ENCODE measurements around the gene PDZD2.

DNA sequence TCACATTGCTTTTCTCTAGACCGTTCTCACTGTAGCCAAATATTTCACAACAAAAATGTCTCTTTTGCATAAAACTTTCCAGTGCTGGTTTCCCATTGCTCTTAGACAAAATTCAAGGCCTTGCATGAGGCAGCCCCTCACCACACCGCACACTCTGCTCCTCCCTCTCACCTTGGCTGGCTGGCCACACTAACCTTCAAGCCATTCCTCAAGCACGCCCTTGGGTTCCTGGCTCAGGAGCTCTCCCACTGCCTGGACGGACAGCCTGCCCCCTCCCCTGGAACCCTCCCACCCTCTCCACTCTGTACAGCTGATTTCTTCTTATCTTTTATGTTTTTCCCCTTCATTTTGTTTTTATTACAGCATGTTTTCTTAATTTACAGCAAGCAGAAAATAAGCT is 83.2 kb downstream of the PDZD2 start:
- TF ChIP-seq, protein P1, sequence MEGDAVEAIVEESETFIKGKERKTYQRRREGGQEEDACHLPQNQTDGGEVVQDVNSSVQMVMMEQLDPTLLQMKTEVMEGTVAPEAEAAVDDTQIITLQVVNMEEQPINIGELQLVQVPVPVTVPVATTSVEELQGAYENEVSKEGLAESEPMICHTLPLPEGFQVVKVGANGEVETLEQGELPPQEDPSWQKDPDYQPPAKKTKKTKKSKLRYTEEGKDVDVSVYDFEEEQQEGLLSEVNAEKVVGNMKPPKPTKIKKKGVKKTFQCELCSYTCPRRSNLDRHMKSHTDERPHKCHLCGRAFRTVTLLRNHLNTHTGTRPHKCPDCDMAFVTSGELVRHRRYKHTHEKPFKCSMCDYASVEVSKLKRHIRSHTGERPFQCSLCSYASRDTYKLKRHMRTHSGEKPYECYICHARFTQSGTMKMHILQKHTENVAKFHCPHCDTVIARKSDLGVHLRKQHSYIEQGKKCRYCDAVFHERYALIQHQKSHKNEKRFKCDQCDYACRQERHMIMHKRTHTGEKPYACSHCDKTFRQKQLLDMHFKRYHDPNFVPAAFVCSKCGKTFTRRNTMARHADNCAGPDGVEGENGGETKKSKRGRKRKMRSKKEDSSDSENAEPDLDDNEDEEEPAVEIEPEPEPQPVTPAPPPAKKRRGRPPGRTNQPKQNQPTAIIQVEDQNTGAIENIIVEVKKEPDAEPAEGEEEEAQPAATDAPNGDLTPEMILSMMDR (IDR thresholded peaks at IDR 0.05) = no peak
- no peak for TF ChIP-seq POLR2AphosphoS5 (IDR thresholded peaks at IDR 0.05)
- TF ChIP-seq POLR2A (IDR thresholded peaks at IDR 0.05) = no peak

Data from stomach (tissue), 4 donors.